GM18507 (cell line): Measurements from ENCODE around the gene AK5.

Source experiments
- DNase-seq: peaks from one replicate; pipeline ENCODE4 v3.0.0; 2011; ENCODE audit warnings: low read depth; ENCODE audit not compliant: insufficient read length; ENCODE audit errors: extremely low spot score
- FAIRE-seq: peaks from 2 replicates; lab custom pipeline; 2011; peaks lifted over from hg19 to GRCh38; lab: Jason Lieb, UNC

AK5 gene

DNA sequence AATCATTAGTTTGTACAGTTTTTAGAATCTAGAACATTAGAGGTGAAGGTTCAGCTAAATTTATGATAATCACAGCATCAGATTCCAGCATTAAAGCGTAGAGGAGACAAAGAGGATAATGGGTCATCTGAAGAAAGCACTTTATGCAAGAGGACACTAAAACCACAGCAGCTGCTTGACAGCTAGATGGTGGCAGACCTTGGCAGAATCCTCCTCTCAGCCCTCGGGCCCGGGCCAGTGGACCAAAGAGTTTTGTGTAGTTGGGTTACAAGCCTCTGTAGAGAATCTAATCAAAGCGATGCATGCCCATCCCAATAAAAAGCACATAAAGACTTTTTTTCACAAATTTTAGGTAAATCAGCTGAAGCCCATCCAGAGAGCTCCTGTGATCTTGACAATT, 59.4 kb downstream of the AK5 start:
- DNase-seq (no peak), FAIRE-seq (no peak)

GRCh38 chr1:77342745-77343144, 60.9 kb downstream of the AK5 start:
- no peak for DNase-seq
- FAIRE-seq, result no peak

DNA sequence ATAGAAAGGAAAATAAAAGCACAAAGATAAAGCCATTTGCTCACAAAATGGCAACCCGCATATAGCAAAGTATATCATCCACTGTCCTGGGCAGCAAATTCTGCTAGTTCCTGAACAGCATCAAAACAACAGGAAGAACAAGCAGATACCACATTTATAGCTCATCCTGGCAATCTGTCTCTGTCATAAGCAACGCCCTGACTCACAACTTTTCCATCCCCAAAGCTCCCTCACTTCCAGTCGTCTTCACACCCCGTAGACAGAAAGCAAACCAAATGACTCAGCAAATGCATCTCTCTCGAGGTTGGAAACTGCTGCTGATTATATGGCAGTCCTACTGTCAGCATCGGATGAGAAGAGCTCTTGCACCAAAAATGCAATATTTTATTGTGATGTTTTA, 65.8 kb downstream of the AK5 start:
- DNase-seq, result no peak
- no peak for FAIRE-seq

- no peak for FAIRE-seq
- no peak for DNase-seq
Observed at GRCh38 chr1:77348549-77348948, 66.7 kb downstream of the AK5 start.

DNA sequence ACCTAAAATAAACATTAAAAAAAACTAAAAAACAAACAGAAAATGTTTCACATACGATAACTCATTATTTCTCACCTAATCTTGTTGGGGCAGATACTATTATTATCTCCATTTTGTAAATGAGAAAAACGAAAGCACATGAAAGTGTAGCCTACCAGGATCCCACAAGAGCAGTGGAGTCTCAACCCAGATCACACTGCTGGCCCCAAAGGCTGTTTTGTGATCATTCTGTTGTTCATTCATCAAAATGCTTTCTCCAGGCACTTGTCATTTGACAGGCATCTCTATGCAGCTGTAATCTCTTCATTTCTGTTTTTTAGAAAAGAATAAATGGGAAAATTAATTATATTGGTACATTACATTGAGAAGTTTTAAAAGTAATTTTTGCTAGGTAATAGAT, 67.5 kb downstream of the AK5 start:
- FAIRE-seq, result no peak
- no peak for DNase-seq

DNA sequence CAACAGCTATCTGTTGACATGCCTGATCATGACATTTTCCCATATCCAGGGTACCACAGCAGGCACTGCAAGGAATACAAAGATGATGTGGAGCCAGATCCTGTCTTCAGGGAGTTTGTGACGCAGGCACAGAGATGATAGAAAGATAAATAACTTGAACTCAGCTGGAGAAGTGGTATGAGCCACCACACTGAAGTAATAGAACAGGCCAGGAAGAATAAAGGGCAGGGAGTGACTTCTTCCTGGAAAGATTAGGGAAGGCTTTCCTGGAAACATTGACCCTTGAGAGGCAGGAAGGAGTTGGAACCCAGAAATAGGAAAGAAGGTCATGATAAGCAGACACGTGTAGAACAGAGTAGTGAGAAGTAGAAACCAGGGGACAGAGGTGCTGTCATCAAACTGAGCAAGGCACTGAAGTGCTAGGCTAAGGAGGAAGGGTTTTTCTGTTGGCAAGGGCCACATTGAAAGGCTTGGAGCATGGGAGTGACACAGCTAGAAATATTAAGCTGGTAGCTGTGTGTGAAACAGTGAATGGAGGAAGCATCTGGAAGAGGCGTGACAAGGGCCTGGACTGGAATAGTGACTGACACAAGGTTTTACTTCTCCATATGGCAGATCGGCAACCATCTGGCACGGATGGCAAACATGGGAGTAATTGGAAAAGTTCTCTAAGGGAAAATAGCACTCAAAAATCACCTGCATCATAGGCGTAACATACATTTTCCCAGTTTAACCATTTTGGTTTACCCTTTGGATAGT, 68.4 kb downstream of the AK5 start:
- FAIRE-seq, result no peak
- no peak for DNase-seq

- DNase-seq (no peak), FAIRE-seq (no peak)
Observed at GRCh38 chr1:77354536-77354935, 72.7 kb downstream of the AK5 start.

- DNase-seq (no peak), FAIRE-seq (no peak)
Observed at GRCh38 chr1:77355010-77355409, 73.2 kb downstream of the AK5 start.

DNA sequence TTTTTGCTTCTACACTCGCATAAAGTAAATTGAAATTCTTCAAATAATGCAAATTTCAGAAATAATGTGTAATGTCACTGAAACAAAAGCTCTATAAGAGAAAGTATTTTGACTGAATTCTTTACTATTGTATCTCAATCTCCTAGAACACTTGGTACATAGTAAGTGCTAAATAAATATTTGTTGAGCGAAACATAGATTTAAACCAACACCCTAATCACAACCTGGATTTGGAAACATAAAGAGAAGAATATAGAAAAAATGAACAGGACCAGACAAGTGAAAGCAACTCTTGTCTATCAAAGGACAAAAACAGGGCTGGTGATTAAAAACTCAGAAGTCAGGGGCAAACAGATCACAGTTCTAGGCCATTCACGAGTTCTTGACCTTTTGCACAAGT, 74.3 kb downstream of the AK5 start:
- no peak for DNase-seq
- no peak for FAIRE-seq

GRCh38 chr1:77360256-77360655, 78.4 kb downstream of the AK5 start:
- DNase-seq, result no peak
- FAIRE-seq, result no peak

- no peak for FAIRE-seq
Observed at GRCh38 chr1:77361621-77362020, 79.8 kb downstream of the AK5 start.

GRCh38 chr1:77370161-77370560, 88.3 kb downstream of the AK5 start:
- no peak for DNase-seq

More at GRCh38 chr1:77361621-77362020, 79.8 kb downstream of the AK5 start:
- DNase-seq, result no peak

GRCh38 chr1:77370583-77371306, 88.9 kb downstream of the AK5 start:
- DNase-seq (no peak), FAIRE-seq (no peak)

More at GRCh38 chr1:77370161-77370560, 88.3 kb downstream of the AK5 start:
- no peak for FAIRE-seq

GRCh38 chr1:77371396-77371795, 89.6 kb downstream of the AK5 start:
- no peak for FAIRE-seq
- DNase-seq, result no peak

- DNase-seq, result no peak
Observed at GRCh38 chr1:77373702-77374101, 91.9 kb downstream of the AK5 start.

GRCh38 chr1:77375541-77375940, 93.7 kb downstream of the AK5 start:
- DNase-seq, result no peak
- no peak for FAIRE-seq

More at GRCh38 chr1:77373702-77374101, 91.9 kb downstream of the AK5 start:
- FAIRE-seq, result no peak

- FAIRE-seq (no peak), DNase-seq (no peak)
Observed at GRCh38 chr1:77375990-77376389, 94.2 kb downstream of the AK5 start.

DNA sequence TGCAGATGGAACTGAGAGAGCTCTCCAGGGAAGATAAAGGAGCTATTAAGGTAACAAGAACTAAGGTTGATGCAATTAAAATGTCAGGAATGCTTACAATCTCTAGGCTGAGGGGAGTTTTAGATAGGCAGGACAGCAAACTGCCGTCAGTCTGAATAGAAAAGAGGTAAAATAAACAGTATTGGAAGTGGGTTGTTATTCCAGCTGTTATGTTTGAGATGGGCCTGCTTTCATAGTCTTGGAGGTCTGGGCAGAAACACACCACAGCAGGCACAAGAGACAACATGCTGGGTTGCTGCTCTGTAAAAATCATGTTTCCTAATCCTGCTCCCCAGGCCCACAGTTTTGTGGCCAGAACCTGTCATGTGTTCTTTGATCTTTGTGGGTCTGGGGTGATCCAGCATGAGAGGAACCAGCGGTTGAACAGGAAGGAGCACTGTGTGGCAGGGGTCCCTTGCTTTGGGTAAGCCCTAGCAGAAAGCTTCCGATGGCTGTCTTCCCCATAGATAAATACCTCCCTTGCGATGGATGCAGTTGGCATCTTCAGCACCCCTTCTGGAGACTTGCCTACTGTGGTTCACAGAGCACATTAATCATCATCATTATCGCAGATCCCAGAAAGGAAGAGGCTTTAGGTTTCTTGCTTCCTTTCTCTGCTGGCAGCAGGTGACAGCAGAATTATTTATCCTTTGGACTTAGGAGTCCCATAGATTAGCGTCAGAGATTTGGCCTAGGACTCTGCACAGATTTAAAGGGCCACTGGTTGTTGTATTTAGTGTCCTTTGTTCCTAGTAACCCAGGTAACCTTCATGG, 97.1 kb downstream of the AK5 start:
- no peak for DNase-seq
- FAIRE-seq, result no peak

- DNase-seq (no peak), FAIRE-seq (no peak)
Observed at GRCh38 chr1:77382366-77382765, 100.5 kb downstream of the AK5 start.

- DNase-seq, result no peak
Observed at GRCh38 chr1:77383236-77383635, 101.4 kb downstream of the AK5 start.

More at GRCh38 chr1:77383236-77383635, 101.4 kb downstream of the AK5 start:
- FAIRE-seq, result no peak
